Spleen (tissue), 11 donors: ENCODE data around the gene TYMP. TPM values are rescaled to one million over a fixed set of nuclear protein-coding genes. Genes with fewer than 3 reads are reported as not detected.

Experiments used
- DNase-seq: peaks from one replicate; pipeline ENCODE4 v3.0.0-alpha.2; 2020
- H3K27ac ChIP-seq, 8 donors: fragments of 200-600 bp; sonication (generic) in 7 of 8; 1 replicate in 4 of 8; 2 replicates in 4 of 8; pipeline versions ENCODE4 v1.5.0 to v1.8.0; 2016 to 2021; ENCODE audit warnings: inconsistent platforms in 4 of 8, mild to moderate bottlenecking in 4 of 8, moderate library complexity in 1 of 8
- H3K27me3 ChIP-seq, 7 donors: fragments of 200-600 bp; sonication (generic) in 6 of 7; replicated peaks in 1 of 7; 1 replicate in 4 of 7; 2 replicates in 3 of 7; pipeline versions ENCODE4 v1.5.0 to v1.8.0; 2016 to 2021; ENCODE audit warnings: inconsistent platforms in 3 of 7, mild to moderate bottlenecking in 1 of 7
- H3K36me3 ChIP-seq, 6 donors: fragments of 200-600 bp; sonication (generic) in 5 of 6; 1 replicate in 4 of 6; 2 replicates in 2 of 6; pipeline versions ENCODE4 v1.5.0 to v1.8.0; 2016 to 2021; ENCODE audit warnings: inconsistent platforms in 2 of 6
- H3K4me1 ChIP-seq, 6 donors: fragments of 200-600 bp; sonication (generic) in 5 of 6; 1 replicate in 3 of 6; 2 replicates in 3 of 6; pipeline versions ENCODE4 v1.5.0 to v1.8.0; 2016 to 2021; ENCODE audit warnings: inconsistent platforms in 3 of 6
- H3K4me3 ChIP-seq, 8 donors: fragments of 200-600 bp; sonication (generic) in 7 of 8; 1 replicate in 4 of 8; 2 replicates in 4 of 8; pipeline versions ENCODE4 v1.5.0 to v1.8.0; 2016 to 2021; ENCODE audit warnings: inconsistent platforms in 4 of 8, mild to moderate bottlenecking in 4 of 8, moderate library complexity in 2 of 8
- H3K9me3 ChIP-seq, 8 donors: fragments of 200-600 bp; sonication (generic) in 7 of 8; 1 replicate in 4 of 8; 2 replicates in 4 of 8; pipeline versions ENCODE4 v1.5.0 to v1.8.0; 2016 to 2021; ENCODE audit warnings: inconsistent platforms in 4 of 8
- POLR2A ChIP-seq, 3 donors: fragments of 450-650 bp; IDR thresholded peaks; one replicate each; pipeline ENCODE4 v1.5.1; 2017; ENCODE audit warnings: antibody characterized with exemption in 3 of 3, mild to moderate bottlenecking in 1 of 3
- POLR2AphosphoS5 ChIP-seq, 3 donors: sonication (generic); formaldehyde crosslinking; IDR thresholded peaks; one replicate each; pipeline ENCODE4 v1.5.1; 2017; ENCODE audit warnings: antibody characterized with exemption in 3 of 3
- WGBS, 5 donors: extraction: QIAGEN DNeasy Blood & Tissue Kit in 3 of 5; methylation state at CpG; one replicate each; pipeline versions ENCODE4 v1.1.5 to v1.1.7; 2013 to 2018; 5-methylcytosine and 5-hydroxymethylcytosine counted together
- intact Hi-C: fragments of 100-400 bp; cut with DNase I; formaldehyde crosslinking; loops from one replicate; pipeline ENCODE4 v1.15.0; 2023; ENCODE audit warnings: low total_unique reads
- polyA plus RNA-seq, 3 donors: library from polyadenylated mRNA; stranded (reverse); fragments of 200-250 nt; gene quantifications; one replicate each; pipeline ENCODE4 v1.2.1, GENCODE V29; 2013
- total RNA-seq, 7 donors: library from RNA; depleted of rRNA in 3 of 7; stranded (reverse); fragments of >200 nt in 3 of 7; fragmentation: NEBNext Ultra II Directional in 4 of 7; extraction: Animal tissue kit (Norgen Biotek cat#: 25700) in 4 of 7; gene quantifications; one replicate each; pipeline versions ENCODE4 v1.1.0 to v1.2.1, GENCODE V29; 2016 to 2021
- TF ChIP-seq, protein P1 (sequence below), 11 experiments: fragments of 200-600 bp in 7 of 11; fragments of 450-650 bp in 4 of 11; sonication (generic) in 4 of 11; IDR thresholded peaks in 8 of 11; conservative IDR thresholded peaks in 3 of 11; 1 replicate in 7 of 11; 2 replicates in 4 of 11; pipeline versions ENCODE4 v1.4.0 to v1.8.0; 2016 to 2021; ENCODE audit warnings: antibody characterized with exemption in 11 of 11, inconsistent platforms in 4 of 11, mild to moderate bottlenecking in 1 of 11
- donor health status: healthy with polysubstance abuse.
- donor health status: DM: no; HTN: no; CAD: no; lungs with moderate emphysema.
- donor health status: DM: no; HTN: no; CAD: no.
- donor health status: Bipolar disorder and iron deficiency.
- donor health status: healthy.
- donor health status: DM: no; HTN: no; CAD: no.
- donor health status: DM: yes; HTN: yes; CAD: no.

TYMP gene
- total and polyA plus RNA-seq, 10 donors, result 73.7 to 284 (median 145) TPM

GRCh38 chr22:50507421-50507990 lies 22.3 kb downstream of the TYMP start, which contains the start of gene LMF2:
TSS of gene LMF2 (minus strand) at chr22:50507702. CDS start at chr22:50507675, 27 bp downstream.
- H3K4me1 ChIP-seq, result peaks cover 18 to 54% (median 33%) of the 10 kb centered on the region in 6 donors
- TF ChIP-seq, protein P1, sequence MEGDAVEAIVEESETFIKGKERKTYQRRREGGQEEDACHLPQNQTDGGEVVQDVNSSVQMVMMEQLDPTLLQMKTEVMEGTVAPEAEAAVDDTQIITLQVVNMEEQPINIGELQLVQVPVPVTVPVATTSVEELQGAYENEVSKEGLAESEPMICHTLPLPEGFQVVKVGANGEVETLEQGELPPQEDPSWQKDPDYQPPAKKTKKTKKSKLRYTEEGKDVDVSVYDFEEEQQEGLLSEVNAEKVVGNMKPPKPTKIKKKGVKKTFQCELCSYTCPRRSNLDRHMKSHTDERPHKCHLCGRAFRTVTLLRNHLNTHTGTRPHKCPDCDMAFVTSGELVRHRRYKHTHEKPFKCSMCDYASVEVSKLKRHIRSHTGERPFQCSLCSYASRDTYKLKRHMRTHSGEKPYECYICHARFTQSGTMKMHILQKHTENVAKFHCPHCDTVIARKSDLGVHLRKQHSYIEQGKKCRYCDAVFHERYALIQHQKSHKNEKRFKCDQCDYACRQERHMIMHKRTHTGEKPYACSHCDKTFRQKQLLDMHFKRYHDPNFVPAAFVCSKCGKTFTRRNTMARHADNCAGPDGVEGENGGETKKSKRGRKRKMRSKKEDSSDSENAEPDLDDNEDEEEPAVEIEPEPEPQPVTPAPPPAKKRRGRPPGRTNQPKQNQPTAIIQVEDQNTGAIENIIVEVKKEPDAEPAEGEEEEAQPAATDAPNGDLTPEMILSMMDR (IDR thresholded peaks at IDR 0.05 in 8 of 11, conservative IDR thresholded peaks at IDR 0.05 in 3 of 11), result peak in 3 of 11 experiments; percentile 10 to 19 (median 15)
- TF ChIP-seq POLR2A (IDR thresholded peaks at IDR 0.05) (peak in 1 of 3 donors; percentile 17), POLR2AphosphoS5 (IDR thresholded peaks at IDR 0.05) (peak; percentile 77 to 85 (median 82))
- H3K36me3 ChIP-seq, result peaks cover 0 to 58% (median 33%) of the 10 kb centered on the region in 6 donors
- peak within 1 kb of the TSS; percentile 63 to 96 (median 84) for H3K4me3 ChIP-seq
- WGBS, 5 donors, result 0 to 1% (median 1%) methylated on average over 11 to 62 of the region's 62 CpGs
- intact Hi-C loops, result no loop called here
- H3K9me3 ChIP-seq, result no peaks in the 10 kb centered on the region
- DNase-seq, result peak; percentile 99
- no peaks in the 10 kb centered on the region for H3K27me3 ChIP-seq
- H3K27ac ChIP-seq, result peak within 1 kb of the TSS; percentile 82 to 97 (median 93)

DNA sequence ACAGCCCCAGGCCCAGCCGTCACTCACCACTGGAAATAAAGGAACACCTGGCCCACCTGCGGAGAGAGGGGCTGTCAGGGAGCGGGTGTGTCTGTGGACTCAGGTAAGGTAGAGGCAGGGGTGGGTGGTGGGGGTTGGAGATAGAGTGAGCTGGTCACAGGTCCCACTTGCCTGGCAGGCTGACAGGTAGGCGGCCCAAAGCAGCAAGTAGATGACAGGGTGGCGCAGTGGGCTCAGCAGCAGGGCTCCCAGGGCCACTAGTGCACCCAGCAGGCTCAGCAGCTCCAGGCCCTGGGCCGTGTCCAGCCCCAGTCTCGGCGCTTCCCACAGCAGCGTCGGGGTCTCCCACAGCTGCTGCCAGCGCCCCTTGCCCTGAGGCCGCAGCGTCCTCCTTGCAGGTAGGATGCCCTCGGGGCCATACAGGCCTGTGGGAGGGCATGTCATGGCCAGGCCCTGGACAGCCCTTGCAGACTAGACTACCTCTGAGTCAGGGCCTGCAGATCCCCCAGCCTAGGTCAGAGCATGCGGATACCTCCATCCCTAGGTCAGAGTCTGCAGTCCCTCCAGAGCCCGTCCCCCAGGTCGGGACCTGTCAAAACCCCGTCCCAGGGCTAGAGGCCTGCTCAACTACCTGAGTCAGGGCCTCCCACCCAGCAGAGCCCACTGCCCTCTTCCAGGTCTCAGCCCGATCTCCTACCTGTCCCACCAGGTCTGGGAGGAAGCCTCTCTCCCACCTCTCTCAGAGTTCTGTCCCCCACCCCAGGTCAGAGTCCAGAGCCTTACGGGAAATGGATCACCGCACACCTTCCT lies 23.0 kb downstream of the TYMP start:
- intact Hi-C loops, result no loop called here
- Histone ChIP-seq H3K27me3 (no peaks in the 10 kb centered on the region), H3K36me3 (peaks cover 0 to 60% (median 37%) of the 10 kb centered on the region in 6 donors), H3K4me1 (peaks cover 18 to 53% (median 33%) of the 10 kb centered on the region in 6 donors), H3K9me3 (no peaks in the 10 kb centered on the region), H3K27ac (peak overlapping the region; percentile 72 to 97 (median 91)), H3K4me3 (peak overlapping the region; percentile 56 to 96 (median 83))
- peak; percentile 91 for DNase-seq
- WGBS, 5 donors, result 30 to 50% (median 45%) methylated on average over 12 to 21 of the region's 21 CpGs
- no peak for TF ChIP-seq POLR2AphosphoS5 (IDR thresholded peaks at IDR 0.05)
- no peak for TF ChIP-seq POLR2A (IDR thresholded peaks at IDR 0.05)
- TF ChIP-seq, protein P1 (IDR thresholded peaks at IDR 0.05 in 8 of 11, conservative IDR thresholded peaks at IDR 0.05 in 3 of 11), result no peak

- peak overlapping the region in 7 of 8 donors; percentile 56 to 96 (median 81) for H3K4me3 ChIP-seq
- 91 to 96% (median 93%) methylated on average over 29 to 41 of the region's 41 CpGs for WGBS, 5 donors
- peak overlapping the region in 2 of 8 donors; percentile 91 to 97 for H3K27ac ChIP-seq
- TF ChIP-seq, protein P1 (IDR thresholded peaks at IDR 0.05 in 8 of 11, conservative IDR thresholded peaks at IDR 0.05 in 3 of 11), result no peak
- TF ChIP-seq POLR2A (IDR thresholded peaks at IDR 0.05) (no peak), POLR2AphosphoS5 (IDR thresholded peaks at IDR 0.05) (no peak)
- no peaks in the 10 kb centered on the region for H3K9me3 ChIP-seq
- H3K27me3 ChIP-seq, result no peaks in the 10 kb centered on the region
- intact Hi-C loops, result no loop called here
- DNase-seq, result peak; percentile 87
- H3K36me3 ChIP-seq, result peaks cover 0 to 57% (median 37%) of the 10 kb centered on the region in 6 donors
- H3K4me1 ChIP-seq, result peaks cover 18 to 53% (median 33%) of the 10 kb centered on the region in 6 donors
Observed at GRCh38 chr22:50505776-50506610, 23.8 kb downstream of the TYMP start.
